HCT116 (cell line): ENCODE data around the gene TYK2. TPM values are rescaled to one million over a fixed set of nuclear protein-coding genes. Genes with fewer than 3 reads are reported as not detected.

Experiments
- ATAC-seq: fragments of 200-7000 bp; cut with Tn5 transposase; 2 replicates; pipeline ENCODE4 v1.9.1; 2020; ENCODE audit warnings: mild to moderate bottlenecking, moderate library complexity
- BruUV-seq: library from RNA; stranded (reverse); fragments of 400-500 nt; replicated peaks from 2 replicates; lab custom pipeline; 2021; lab: Mats Ljungman, UMichigan
- CTCF ChIA-PET: fragments of 300-600 bp; sonication (Branson Sonifier 250); formaldehyde crosslinking; loops from one replicate; lab custom pipeline; 2021; ENCODE audit warnings: antibody characterized with exemption; lab: Charles Lee
- POLR2A ChIA-PET: fragments of 300-600, 350-600 bp; sonication (Branson Sonifier 250); formaldehyde crosslinking; loops from one replicate; lab custom pipeline; 2021; ENCODE audit warnings: antibody characterized with exemption; lab: Charles Lee
- RAD21 ChIA-PET, 2 experiments: fragments of 300-600 bp; sonication (Branson Sonifier 250); formaldehyde crosslinking; loops; one replicate each; lab custom pipeline; 2023; ENCODE audit warnings: low total read pairs in 2 of 2; ENCODE audit not compliant: uncharacterized antibody in 2 of 2, unreplicated experiment in 2 of 2, low non-redundant PET in 1 of 2; lab: Charles Lee
- DNase-seq: peaks from one replicate; pipeline ENCODE4 v3.0.0-alpha.2; 2010; ENCODE audit warnings: low read depth, low spot score
- H2AFZ ChIP-seq: fragments of 200-600 bp; shearing (Covaris generic), sonication (generic); 2 replicates; pipeline ENCODE4 v1.6.1; 2017; ENCODE audit warnings: low read depth, mixed run types, mixed read lengths, antibody characterized with exemption, low read length; ENCODE audit not compliant: poor library complexity, severe bottlenecking
- H3K27ac ChIP-seq: 2 replicates; pipeline ENCODE4 v1.5.1; 2012; ENCODE audit warnings: low read depth, low read length
- H3K27me3 ChIP-seq: fragments of 200-600 bp; sonication (generic); 2 replicates; pipeline ENCODE4 v1.6.1; 2016; ENCODE audit warnings: mixed run types, low read length, mixed read lengths; ENCODE audit not compliant: insufficient read depth
- H3K36me3 ChIP-seq, 2 experiments: fragments of 200-500 bp in 1 of 2; fragments of 200-600 bp in 1 of 2; sonication (Bioruptor generic) in 1 of 2; sonication (generic) in 1 of 2; 2 replicates each; pipeline versions ENCODE4 v1.5.1 to v1.6.1; 2014 to 2016; ENCODE audit warnings: low read length in 2 of 2, inconsistent platforms in 1 of 2, mixed read lengths in 1 of 2, mixed run types in 1 of 2; ENCODE audit not compliant: insufficient read depth in 2 of 2, control insufficient read depth in 1 of 2
- H3K4me1 ChIP-seq, 2 experiments: fragments of 200-600 bp in 1 of 2; sonication (generic) in 1 of 2; 2 replicates each; pipeline versions ENCODE4 v1.5.1 to v1.6.1; 2012 to 2017; ENCODE audit warnings: low read length in 2 of 2, inconsistent platforms in 1 of 2, mild to moderate bottlenecking in 1 of 2, mixed read lengths in 1 of 2, mixed run types in 1 of 2, moderate library complexity in 1 of 2; ENCODE audit not compliant: insufficient read depth in 2 of 2, control insufficient read depth in 1 of 2
- H3K4me2 ChIP-seq: fragments of 200-600 bp; sonication (generic); 2 replicates; pipeline ENCODE4 v1.6.1; 2017; ENCODE audit warnings: mixed run types, low read length, mixed read lengths
- H3K4me3 ChIP-seq, 2 experiments: fragments of 200-600 bp in 1 of 2; sonication (generic) in 1 of 2; replicated peaks in 1 of 2; 2 replicates each; pipeline ENCODE4 v1.5.1; 2011 to 2016; ENCODE audit warnings: low read length in 2 of 2, control low read depth in 1 of 2, low read depth in 1 of 2, mild to moderate bottlenecking in 1 of 2, mixed read lengths in 1 of 2, mixed run types in 1 of 2
- H3K79me2 ChIP-seq: fragments of 200-600 bp; sonication (generic); 2 replicates; pipeline ENCODE4 v1.6.1; 2017; ENCODE audit warnings: mild to moderate bottlenecking, mixed run types, low read length, moderate library complexity, mixed read lengths; ENCODE audit not compliant: insufficient read depth
- H3K9ac ChIP-seq: fragments of 200-600 bp; sonication (generic); 2 replicates; pipeline ENCODE4 v1.6.1; 2016; ENCODE audit warnings: low read length, mixed read lengths
- H3K9me2 ChIP-seq: fragments of 200-600 bp; sonication (generic), shearing (Covaris generic); 2 replicates; pipeline ENCODE4 v1.6.1; 2017; ENCODE audit warnings: mixed run types, mild to moderate bottlenecking, moderate library complexity; ENCODE audit not compliant: insufficient read depth
- H3K9me3 ChIP-seq, 2 experiments: fragments of 200-500 bp in 1 of 2; fragments of 200-600 bp in 1 of 2; sonication (Bioruptor generic) in 1 of 2; sonication (generic) in 1 of 2; 2 replicates each; pipeline ENCODE4 v1.6.1; 2014 to 2017; ENCODE audit warnings: low read length in 2 of 2, mixed read lengths in 2 of 2, inconsistent platforms in 1 of 2, low read depth in 1 of 2, mild to moderate bottlenecking in 1 of 2, mixed run types in 1 of 2, moderate library complexity in 1 of 2; ENCODE audit not compliant: control insufficient read depth in 1 of 2, insufficient read depth in 1 of 2
- H4K20me1 ChIP-seq: fragments of 200-600 bp; sonication (generic), shearing (Covaris generic); 2 replicates; pipeline ENCODE4 v1.6.1; 2017; ENCODE audit warnings: mixed run types, mild to moderate bottlenecking, moderate library complexity; ENCODE audit not compliant: insufficient read depth
- CEBPB ChIP-seq: IDR thresholded peaks from 2 replicates; pipeline ENCODE4 v1.6.1; 2012; ENCODE audit warnings: low read depth
- EGR1 ChIP-seq: IDR thresholded peaks from 2 replicates; pipeline ENCODE4 v1.6.1; 2012; ENCODE audit warnings: low read depth
- POLR2AphosphoS5 ChIP-seq: IDR thresholded peaks from 2 replicates; pipeline ENCODE4 v1.6.1; 2011; ENCODE audit warnings: mild to moderate bottlenecking, low read depth, low read length, moderate library complexity
- RAD21 ChIP-seq: IDR thresholded peaks from 2 replicates; pipeline ENCODE4 v1.6.1; 2012; ENCODE audit warnings: low read depth, mild to moderate bottlenecking
- SIN3A ChIP-seq: IDR thresholded peaks from 2 replicates; pipeline ENCODE4 v1.6.1; 2012; ENCODE audit warnings: low read depth
- SP1 ChIP-seq: IDR thresholded peaks from 2 replicates; pipeline ENCODE4 v1.6.1; 2012; ENCODE audit warnings: low read depth
- TCF7L2 ChIP-seq: IDR thresholded peaks from 2 replicates; pipeline ENCODE4 v1.7.0; 2011; ENCODE audit warnings: borderline replicate concordance, inconsistent platforms; ENCODE audit not compliant: insufficient read depth, insufficient read length; ENCODE audit errors: extremely low read depth
- YY1 ChIP-seq: IDR thresholded peaks from 2 replicates; pipeline ENCODE4 v1.6.1; 2011; ENCODE audit warnings: low read length, low read depth, moderate library complexity, mild to moderate bottlenecking; ENCODE audit not compliant: insufficient replicate concordance; ENCODE audit errors: extremely low read depth
- intact Hi-C: fragments of 100-400 bp; cut with micrococcal nuclease; formaldehyde crosslinking; loops from 2 replicates; pipeline ENCODE4 v1.10.0; 2022
- total RNA-seq: library from RNA; stranded (reverse); gene quantifications from one replicate; pipeline ENCODE4 v1.2.1, GENCODE V29; 2021; ENCODE audit not compliant: unreplicated experiment
- TF ChIP-seq, protein P1 (sequence below): IDR thresholded peaks from 2 replicates; pipeline ENCODE4 v1.6.1; 2012; ENCODE audit warnings: low read depth
- TF ChIP-seq, protein P2 (sequence below): IDR thresholded peaks from 2 replicates; pipeline ENCODE4 v1.6.1; 2012
- TF ChIP-seq, protein P3 (sequence below), 3 experiments: fragments of 200-600 bp in 1 of 3; sonication (generic) in 1 of 3; IDR thresholded peaks in 2 of 3; conservative IDR thresholded peaks in 1 of 3; 2 replicates each; pipeline ENCODE4 v1.5.1; 2012 to 2017; ENCODE audit warnings: low read depth in 2 of 3, low read length in 2 of 3, antibody characterized with exemption in 1 of 3, borderline replicate concordance in 1 of 3, control low read depth in 1 of 3, mild to moderate bottlenecking in 1 of 3, mixed read lengths in 1 of 3, mixed run types in 1 of 3, moderate library complexity in 1 of 3; ENCODE audit not compliant: insufficient read depth in 1 of 3

Gene TYK2
- total RNA-seq, 1 experiment from 2014 or later = 110 TPM

DNA sequence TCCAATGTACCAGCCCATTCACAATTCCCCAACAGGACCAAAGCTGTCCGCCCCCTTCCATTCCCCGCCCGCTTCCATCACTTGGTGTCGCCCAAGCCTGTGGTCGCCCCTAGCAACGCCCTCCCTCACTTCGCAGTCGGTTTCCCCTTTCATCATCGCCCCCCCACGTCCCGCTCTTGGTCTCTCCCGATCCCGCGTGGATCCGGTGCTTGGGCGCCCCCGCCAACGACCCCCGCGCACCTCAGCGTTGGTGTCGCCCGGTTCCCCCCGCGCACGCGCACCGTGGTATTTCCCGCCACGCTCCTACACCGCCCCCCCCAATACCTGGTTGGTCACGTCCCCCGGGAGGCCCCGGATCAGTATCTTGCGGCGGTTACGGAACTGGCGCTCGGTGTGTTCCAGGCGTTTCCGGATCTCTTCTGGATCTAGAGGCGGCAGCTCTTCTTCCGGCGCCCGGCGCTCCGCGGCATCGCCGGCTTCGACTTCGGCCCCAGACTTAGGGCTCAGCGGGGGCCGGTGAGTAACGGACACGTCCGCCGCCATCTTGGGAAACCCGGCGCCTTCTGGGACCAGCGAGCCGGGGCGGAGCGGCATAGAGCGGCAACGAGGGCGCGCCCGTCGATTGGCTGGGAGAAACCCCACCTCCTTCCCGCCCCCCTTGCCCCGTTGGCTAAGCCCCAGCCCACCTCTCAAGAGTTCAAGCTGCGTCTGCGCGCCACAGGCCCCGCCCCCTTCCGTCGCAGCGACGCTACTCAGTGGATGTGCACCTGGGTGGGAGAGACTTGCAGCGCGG is 47.2 kb downstream of the TYK2 start, which contains the start of gene RAVER1 (continued):
- TF ChIP-seq, protein P1, sequence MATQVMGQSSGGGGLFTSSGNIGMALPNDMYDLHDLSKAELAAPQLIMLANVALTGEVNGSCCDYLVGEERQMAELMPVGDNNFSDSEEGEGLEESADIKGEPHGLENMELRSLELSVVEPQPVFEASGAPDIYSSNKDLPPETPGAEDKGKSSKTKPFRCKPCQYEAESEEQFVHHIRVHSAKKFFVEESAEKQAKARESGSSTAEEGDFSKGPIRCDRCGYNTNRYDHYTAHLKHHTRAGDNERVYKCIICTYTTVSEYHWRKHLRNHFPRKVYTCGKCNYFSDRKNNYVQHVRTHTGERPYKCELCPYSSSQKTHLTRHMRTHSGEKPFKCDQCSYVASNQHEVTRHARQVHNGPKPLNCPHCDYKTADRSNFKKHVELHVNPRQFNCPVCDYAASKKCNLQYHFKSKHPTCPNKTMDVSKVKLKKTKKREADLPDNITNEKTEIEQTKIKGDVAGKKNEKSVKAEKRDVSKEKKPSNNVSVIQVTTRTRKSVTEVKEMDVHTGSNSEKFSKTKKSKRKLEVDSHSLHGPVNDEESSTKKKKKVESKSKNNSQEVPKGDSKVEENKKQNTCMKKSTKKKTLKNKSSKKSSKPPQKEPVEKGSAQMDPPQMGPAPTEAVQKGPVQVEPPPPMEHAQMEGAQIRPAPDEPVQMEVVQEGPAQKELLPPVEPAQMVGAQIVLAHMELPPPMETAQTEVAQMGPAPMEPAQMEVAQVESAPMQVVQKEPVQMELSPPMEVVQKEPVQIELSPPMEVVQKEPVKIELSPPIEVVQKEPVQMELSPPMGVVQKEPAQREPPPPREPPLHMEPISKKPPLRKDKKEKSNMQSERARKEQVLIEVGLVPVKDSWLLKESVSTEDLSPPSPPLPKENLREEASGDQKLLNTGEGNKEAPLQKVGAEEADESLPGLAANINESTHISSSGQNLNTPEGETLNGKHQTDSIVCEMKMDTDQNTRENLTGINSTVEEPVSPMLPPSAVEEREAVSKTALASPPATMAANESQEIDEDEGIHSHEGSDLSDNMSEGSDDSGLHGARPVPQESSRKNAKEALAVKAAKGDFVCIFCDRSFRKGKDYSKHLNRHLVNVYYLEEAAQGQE = no peak
- TF ChIP-seq SIN3A = peak; percentile 80
- peak; percentile 84 for TF ChIP-seq POLR2AphosphoS5
- no peak for TF ChIP-seq CEBPB

DNA sequence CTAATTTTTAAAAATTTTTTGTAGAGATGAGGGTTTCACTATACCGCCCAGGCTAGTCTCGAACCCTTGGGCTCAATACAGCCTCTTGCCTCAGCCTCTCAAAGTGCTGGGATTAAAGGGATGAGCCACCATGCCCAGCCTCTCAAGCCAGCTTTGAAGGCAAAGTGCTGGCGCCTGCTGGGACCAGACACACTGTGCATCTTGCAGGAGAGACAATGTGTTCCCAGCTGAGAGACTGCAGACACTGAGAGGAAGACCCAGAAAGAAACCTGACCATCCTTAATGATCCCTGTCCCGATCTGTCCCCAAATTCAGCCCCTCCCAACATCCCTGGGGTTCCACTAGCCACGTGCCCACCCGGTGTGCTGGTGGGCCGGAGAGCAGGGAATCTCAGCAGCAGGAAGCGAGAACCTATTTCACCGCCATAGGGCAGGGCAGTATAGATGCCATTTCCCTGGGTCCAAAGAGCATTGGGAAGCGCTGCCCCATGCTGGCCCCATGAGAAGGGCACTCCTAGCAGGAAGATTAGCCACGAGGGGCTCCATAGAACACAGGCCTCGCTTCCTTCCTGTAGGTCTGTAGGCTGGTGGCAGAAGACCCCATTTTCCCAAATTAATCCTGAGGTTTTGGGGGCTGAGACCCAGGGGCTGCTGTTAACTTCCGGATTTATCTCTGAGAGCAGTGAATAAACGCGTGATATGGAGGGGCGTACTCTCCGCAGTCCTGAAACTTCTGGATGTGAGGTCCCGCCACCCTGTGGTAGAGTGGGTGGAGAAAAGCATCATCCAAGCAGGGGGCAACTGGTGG is 48.0 kb downstream of the TYK2 start:
- intact Hi-C loops = loop anchor here (2.0 kb wide), 1 partner anchor 44 kb away; the partner anchor contains the start of gene ICAM5
- Histone ChIP-seq H3K36me3 (peaks cover 20 to 35% of the 10 kb centered on the region in 2 experiments), H3K9me3 (no peaks in the 10 kb centered on the region), H3K9ac (peak overlapping the region; percentile 75), H4K20me1 (no peaks in the 10 kb centered on the region), H3K79me2 (peaks cover 61% of the 10 kb centered on the region), H3K4me1 (peaks cover 6 to 28% of the 10 kb centered on the region in 2 experiments; a peak in 3 of 4 replicates), H3K27me3 (no peaks in the 10 kb centered on the region), H3K9me2 (no peaks in the 10 kb centered on the region), H3K27ac (peak overlapping the region; percentile 90), H3K4me2 (peak overlapping the region; percentile 100), H2AFZ (no peak overlapping the region), H3K4me3 (peak overlapping the region; percentile 77 to 93)
- ChIA-PET RAD21 (no interaction called here), CTCF (interaction anchor here (1.0 kb wide), 1 partner anchor 73 kb away, joined by 4 read pairs; no protein-coding TSS in a partner anchor), POLR2A (interaction anchor here (2.5 kb wide), 1 partner anchor 43 kb away, joined by 26 read pairs; the partner anchor contains the start of gene ICAM5)
- DNase-seq = no peak
- no peak for ATAC-seq
- TF ChIP-seq CEBPB (no peak), POLR2AphosphoS5 (no peak), EGR1 (no peak), TCF7L2 (no peak), YY1 (no peak), SP1 (no peak; the same call in 1 of the 2 replicates), RAD21 (no peak)
- TF ChIP-seq, protein P2, sequence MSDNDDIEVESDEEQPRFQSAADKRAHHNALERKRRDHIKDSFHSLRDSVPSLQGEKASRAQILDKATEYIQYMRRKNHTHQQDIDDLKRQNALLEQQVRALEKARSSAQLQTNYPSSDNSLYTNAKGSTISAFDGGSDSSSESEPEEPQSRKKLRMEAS = no peak
- TF ChIP-seq, protein P3, sequence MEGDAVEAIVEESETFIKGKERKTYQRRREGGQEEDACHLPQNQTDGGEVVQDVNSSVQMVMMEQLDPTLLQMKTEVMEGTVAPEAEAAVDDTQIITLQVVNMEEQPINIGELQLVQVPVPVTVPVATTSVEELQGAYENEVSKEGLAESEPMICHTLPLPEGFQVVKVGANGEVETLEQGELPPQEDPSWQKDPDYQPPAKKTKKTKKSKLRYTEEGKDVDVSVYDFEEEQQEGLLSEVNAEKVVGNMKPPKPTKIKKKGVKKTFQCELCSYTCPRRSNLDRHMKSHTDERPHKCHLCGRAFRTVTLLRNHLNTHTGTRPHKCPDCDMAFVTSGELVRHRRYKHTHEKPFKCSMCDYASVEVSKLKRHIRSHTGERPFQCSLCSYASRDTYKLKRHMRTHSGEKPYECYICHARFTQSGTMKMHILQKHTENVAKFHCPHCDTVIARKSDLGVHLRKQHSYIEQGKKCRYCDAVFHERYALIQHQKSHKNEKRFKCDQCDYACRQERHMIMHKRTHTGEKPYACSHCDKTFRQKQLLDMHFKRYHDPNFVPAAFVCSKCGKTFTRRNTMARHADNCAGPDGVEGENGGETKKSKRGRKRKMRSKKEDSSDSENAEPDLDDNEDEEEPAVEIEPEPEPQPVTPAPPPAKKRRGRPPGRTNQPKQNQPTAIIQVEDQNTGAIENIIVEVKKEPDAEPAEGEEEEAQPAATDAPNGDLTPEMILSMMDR (IDR thresholded peaks at IDR 0.05 in 2 of 3, conservative IDR thresholded peaks at IDR 0.05 in 1 of 3; ENCODE audit: borderline replicate concordance in 1 of 3, insufficient read depth in 1 of 3, low read depth in 2 of 3, low read length in 2 of 3) = no peak
- BruUV-seq = TSS peak; percentile 70
